BE2C (cell line): Measurements from ENCODE around the gene ZNF213.

Experiments used
- DNase-seq: peaks from one replicate; pipeline ENCODE4 v3.0.0-alpha.2; 2020
- H3K27me3 ChIP-seq: fragments of 250-450 bp; sonication (Bioruptor Pico); 2 replicates; pipeline ENCODE4 v1.5.1; 2020; ENCODE audit warnings: mild to moderate bottlenecking
- H3K36me3 ChIP-seq: fragments of 250-450 bp; sonication (Bioruptor Pico); 2 replicates; pipeline ENCODE4 v1.5.1; 2020; ENCODE audit warnings: mild to moderate bottlenecking
- H3K4me1 ChIP-seq: fragments of 250-450 bp; sonication (Bioruptor Pico); 2 replicates; pipeline ENCODE4 v1.5.1; 2020
- H3K4me3 ChIP-seq: 2 replicates; pipeline ENCODE4 v1.5.1; 2011; ENCODE audit warnings: low read depth, low read length
- H3K9me3 ChIP-seq: fragments of 250-450 bp; sonication (Bioruptor Pico); 2 replicates; pipeline ENCODE4 v1.5.1; 2020
- TF ChIP-seq, protein P1 (sequence below): IDR thresholded peaks from 2 replicates; pipeline ENCODE4 v1.5.1; 2012; ENCODE audit warnings: mild to moderate bottlenecking, low read depth, low read length

Gene ZNF213

DNA sequence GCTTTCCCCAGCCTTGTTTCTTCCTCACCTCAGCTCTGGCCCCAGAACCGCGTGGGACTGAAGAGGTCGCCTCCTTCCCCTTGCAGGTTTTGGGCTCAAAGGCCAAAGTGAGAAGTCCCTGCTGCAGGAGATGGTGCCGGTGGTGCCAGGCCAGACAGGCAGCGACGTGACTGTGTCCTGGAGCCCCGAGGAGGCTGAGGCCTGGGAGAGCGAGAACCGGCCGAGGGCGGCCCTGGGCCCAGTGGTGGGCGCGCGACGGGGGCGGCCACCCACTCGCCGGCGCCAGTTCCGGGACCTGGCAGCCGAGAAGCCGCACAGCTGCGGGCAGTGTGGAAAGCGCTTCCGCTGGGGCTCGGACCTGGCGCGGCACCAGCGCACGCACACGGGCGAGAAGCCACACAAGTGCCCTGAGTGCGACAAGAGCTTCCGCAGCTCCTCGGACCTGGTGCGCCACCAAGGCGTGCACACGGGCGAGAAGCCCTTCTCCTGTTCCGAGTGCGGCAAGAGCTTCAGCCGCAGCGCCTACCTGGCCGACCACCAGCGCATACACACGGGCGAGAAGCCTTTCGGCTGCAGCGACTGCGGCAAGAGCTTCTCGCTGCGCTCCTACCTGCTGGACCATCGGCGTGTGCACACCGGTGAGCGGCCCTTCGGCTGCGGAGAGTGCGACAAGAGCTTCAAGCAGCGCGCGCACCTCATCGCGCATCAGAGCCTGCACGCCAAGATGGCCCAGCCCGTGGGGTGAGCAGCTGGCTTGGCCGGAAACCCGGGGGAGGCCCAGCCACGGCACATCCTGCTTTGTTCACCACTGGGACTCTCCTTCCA lies 6.0 kb downstream of the ZNF213 start:
- Histone ChIP-seq H3K4me3 (no peak overlapping the region), H3K36me3 (peaks cover 7% of the 10 kb centered on the region), H3K4me1 (peaks cover 9% of the 10 kb centered on the region), H3K9me3 (no peaks in the 10 kb centered on the region), H3K27me3 (no peaks in the 10 kb centered on the region)
- DNase-seq = no peak
- TF ChIP-seq, protein P1, sequence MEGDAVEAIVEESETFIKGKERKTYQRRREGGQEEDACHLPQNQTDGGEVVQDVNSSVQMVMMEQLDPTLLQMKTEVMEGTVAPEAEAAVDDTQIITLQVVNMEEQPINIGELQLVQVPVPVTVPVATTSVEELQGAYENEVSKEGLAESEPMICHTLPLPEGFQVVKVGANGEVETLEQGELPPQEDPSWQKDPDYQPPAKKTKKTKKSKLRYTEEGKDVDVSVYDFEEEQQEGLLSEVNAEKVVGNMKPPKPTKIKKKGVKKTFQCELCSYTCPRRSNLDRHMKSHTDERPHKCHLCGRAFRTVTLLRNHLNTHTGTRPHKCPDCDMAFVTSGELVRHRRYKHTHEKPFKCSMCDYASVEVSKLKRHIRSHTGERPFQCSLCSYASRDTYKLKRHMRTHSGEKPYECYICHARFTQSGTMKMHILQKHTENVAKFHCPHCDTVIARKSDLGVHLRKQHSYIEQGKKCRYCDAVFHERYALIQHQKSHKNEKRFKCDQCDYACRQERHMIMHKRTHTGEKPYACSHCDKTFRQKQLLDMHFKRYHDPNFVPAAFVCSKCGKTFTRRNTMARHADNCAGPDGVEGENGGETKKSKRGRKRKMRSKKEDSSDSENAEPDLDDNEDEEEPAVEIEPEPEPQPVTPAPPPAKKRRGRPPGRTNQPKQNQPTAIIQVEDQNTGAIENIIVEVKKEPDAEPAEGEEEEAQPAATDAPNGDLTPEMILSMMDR = no peak

DNA sequence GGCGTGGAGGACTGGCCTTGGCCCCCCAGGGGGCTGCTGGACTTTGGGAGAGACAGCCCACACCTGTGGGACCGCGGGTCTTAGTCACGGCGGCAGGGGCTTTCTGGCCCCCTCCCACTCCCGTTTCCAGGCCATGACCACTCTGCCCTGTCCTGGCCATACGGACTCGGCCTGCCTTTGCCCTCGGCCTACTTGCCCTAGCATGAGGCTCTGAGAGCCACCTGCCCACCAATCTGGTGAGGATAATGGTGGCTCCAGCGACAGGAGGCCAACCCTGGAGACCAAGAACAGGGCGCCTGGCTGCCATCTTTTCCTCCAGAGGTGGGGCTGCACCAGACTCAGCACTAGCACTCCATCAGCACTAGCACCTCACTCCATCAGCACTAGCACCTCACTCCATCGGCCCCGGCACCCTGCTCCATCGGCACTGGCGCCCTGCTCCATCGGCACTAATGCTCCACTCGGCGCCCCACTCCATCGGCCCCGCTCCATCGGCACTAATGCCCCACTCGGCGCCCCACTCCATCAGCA lies 7.0 kb downstream of the ZNF213 start:
- Histone ChIP-seq H3K9me3 (no peaks in the 10 kb centered on the region), H3K27me3 (no peaks in the 10 kb centered on the region), H3K36me3 (peaks cover 7% of the 10 kb centered on the region), H3K4me1 (peaks cover 9% of the 10 kb centered on the region), H3K4me3 (no peak overlapping the region)
- TF ChIP-seq, protein P1 = no peak
- DNase-seq = no peak

DNA sequence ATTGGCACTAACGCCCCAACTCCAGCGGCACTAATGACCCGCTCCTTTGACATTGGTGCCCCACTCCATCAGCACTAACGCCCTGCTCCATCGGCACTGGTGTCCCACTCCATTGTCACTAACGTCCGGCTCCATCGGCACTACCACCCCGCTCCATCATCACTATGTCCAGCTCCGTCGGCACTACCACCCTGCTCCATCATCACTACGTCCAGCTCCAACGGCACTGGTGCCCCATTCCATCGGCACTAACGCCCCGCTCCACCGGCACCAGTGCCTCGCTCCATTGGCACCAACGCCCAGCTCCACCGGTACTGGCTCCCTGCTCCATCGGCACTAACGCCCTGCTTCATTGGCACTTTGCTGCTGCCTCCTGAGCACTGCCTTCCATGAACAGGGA lies 7.5 kb downstream of the ZNF213 start:
- TF ChIP-seq, protein P1 = no peak
- no peak for DNase-seq
- Histone ChIP-seq H3K36me3 (peaks cover 7% of the 10 kb centered on the region), H3K27me3 (no peaks in the 10 kb centered on the region), H3K4me3 (no peak overlapping the region), H3K9me3 (no peaks in the 10 kb centered on the region), H3K4me1 (peaks cover 9% of the 10 kb centered on the region)

DNA sequence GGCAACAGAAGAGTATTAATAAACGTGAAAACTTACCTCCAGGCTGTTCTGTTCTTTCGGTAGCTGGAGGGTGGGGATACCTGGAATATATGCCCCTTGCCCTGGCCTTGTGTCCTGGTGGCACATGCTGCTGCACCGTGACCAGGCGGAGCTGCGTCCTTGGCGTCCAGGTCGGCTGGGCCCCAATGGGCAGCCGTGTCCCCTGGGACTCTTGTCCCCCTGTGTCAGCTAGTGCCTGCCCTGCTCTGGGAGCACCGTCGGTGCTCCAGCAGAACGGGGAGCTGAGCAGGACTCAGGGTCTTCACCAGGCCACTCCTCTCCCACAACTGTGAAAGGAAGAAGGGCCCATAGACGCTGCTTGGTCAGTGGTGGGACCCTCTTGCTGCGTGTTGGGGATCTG lies 7.9 kb downstream of the ZNF213 start:
- Histone ChIP-seq H3K4me1 (peaks cover 9% of the 10 kb centered on the region), H3K4me3 (no peak overlapping the region), H3K27me3 (no peaks in the 10 kb centered on the region), H3K9me3 (no peaks in the 10 kb centered on the region), H3K36me3 (peaks cover 7% of the 10 kb centered on the region)
- no peak for DNase-seq
- TF ChIP-seq, protein P1 = no peak

DNA sequence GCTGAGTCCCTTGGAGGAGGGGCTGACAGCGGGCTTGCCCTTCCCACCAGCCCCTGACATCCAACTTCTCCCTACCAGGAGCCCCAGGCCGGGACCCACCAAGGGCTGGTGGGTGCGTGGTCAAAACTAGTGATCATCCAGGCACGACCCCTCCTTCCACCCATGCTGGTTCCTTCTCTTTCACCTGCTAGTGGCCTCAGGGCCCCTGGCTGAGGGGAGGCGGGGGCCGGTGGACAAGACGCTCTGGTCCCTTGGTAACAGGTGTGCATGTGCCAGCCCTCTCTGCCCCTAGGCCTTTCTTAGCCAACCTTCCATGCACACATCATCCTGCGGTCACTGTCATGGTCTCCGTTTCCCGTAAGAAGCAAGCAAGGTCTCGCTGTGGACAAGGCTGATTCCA lies 8.4 kb downstream of the ZNF213 start:
- Histone ChIP-seq H3K4me1 (peaks cover 9% of the 10 kb centered on the region), H3K4me3 (no peak overlapping the region), H3K27me3 (no peaks in the 10 kb centered on the region), H3K36me3 (peaks cover 7% of the 10 kb centered on the region), H3K9me3 (no peaks in the 10 kb centered on the region)
- TF ChIP-seq, protein P1 = no peak
- no peak for DNase-seq
